SK-N-SH (cell line): Measurements from ENCODE around the gene TSC22D2. TPM values are rescaled to one million over a fixed set of nuclear protein-coding genes. Genes with fewer than 3 reads are reported as not detected.

ENCODE experiments used
- CTCF ChIA-PET: fragments of 300-600, 350-600 bp; formaldehyde crosslinking; extraction: SDS; loops from one replicate; lab custom pipeline; 2021; lab: Yijun Ruan, JAX
- POLR2A ChIA-PET: fragments of 350-600 bp; sonication (Branson Sonifier 250); formaldehyde crosslinking; extraction: SDS; loops from one replicate; lab custom pipeline; 2020; ENCODE audit warnings: antibody characterized with exemption, inconsistent platforms; lab: Yijun Ruan, JAX
- DNase-seq: peaks from one replicate; pipeline ENCODE4 v3.0.0; 2012
- H2AFZ ChIP-seq: fragments of 200-600 bp; sonication (generic); 2 replicates; pipeline ENCODE4 v1.8.1; 2016; ENCODE audit warnings: antibody characterized with exemption, mild to moderate bottlenecking, low read depth
- H3F3A ChIP-seq: fragments of 200-600 bp; sonication (generic); replicated peaks from 2 replicates; pipeline ENCODE3; 2016; ENCODE audit warnings: antibody characterized with exemption, mild to moderate bottlenecking; ENCODE audit not compliant: insufficient read depth
- H3K27ac ChIP-seq, 2 experiments: fragments of 200-500 bp in 1 of 2; fragments of 200-600 bp in 1 of 2; sonication (Bioruptor generic) in 1 of 2; sonication (generic), shearing (Covaris generic) in 1 of 2; 2 replicates each; pipeline versions ENCODE4 v1.5.1 to v1.6.1; 2014 to 2016; ENCODE audit warnings: low read depth in 2 of 2, inconsistent platforms in 1 of 2, low read length in 1 of 2, mild to moderate bottlenecking in 1 of 2, mixed read lengths in 1 of 2
- H3K27me3 ChIP-seq: fragments of 200-600 bp; sonication (generic), shearing (Covaris generic); 2 replicates; pipeline ENCODE4 v1.6.1; 2016; ENCODE audit warnings: mixed run types; ENCODE audit not compliant: insufficient read depth
- H3K36me3 ChIP-seq, 2 experiments: fragments of 200-500 bp in 1 of 2; fragments of 200-600 bp in 1 of 2; sonication (Bioruptor generic) in 1 of 2; sonication (generic) in 1 of 2; replicated peaks in 1 of 2; 2 replicates each; pipeline versions ENCODE3 to v1.5.1; 2014 to 2016; ENCODE audit warnings: low read length in 1 of 2, mild to moderate bottlenecking in 1 of 2; ENCODE audit not compliant: insufficient read depth in 2 of 2, control insufficient read depth in 1 of 2
- H3K4me1 ChIP-seq, 2 experiments: fragments of 200-500 bp in 1 of 2; fragments of 200-600 bp in 1 of 2; sonication (Bioruptor generic) in 1 of 2; sonication (generic), shearing (Covaris generic) in 1 of 2; 2 replicates each; pipeline versions ENCODE4 v1.5.1 to v1.6.1; 2014 to 2016; ENCODE audit warnings: low read depth in 1 of 2, low read length in 1 of 2, mixed run types in 1 of 2; ENCODE audit not compliant: insufficient read depth in 2 of 2, control insufficient read depth in 1 of 2
- H3K4me2 ChIP-seq: fragments of 200-600 bp; sonication (generic), shearing (Covaris generic); 2 replicates; pipeline ENCODE4 v1.6.1; 2017; ENCODE audit warnings: mixed run types
- H3K4me3 ChIP-seq, 2 experiments: fragments of 200-500 bp in 1 of 2; fragments of 200-600 bp in 1 of 2; sonication (Bioruptor generic) in 1 of 2; sonication (generic), shearing (Covaris generic) in 1 of 2; 2 replicates each; pipeline versions ENCODE4 v1.5.1 to v1.8.1; 2014 to 2016; ENCODE audit warnings: low read depth in 2 of 2, inconsistent platforms in 1 of 2, low read length in 1 of 2, mild to moderate bottlenecking in 1 of 2, mixed read lengths in 1 of 2, moderate library complexity in 1 of 2
- H3K79me2 ChIP-seq: fragments of 200-600 bp; sonication (generic); 2 replicates; pipeline ENCODE4 v1.8.1; 2017; ENCODE audit warnings: mild to moderate bottlenecking; ENCODE audit not compliant: insufficient read depth
- H3K9ac ChIP-seq: fragments of 200-600 bp; sonication (generic); 2 replicates; pipeline ENCODE4 v1.6.1; 2017; ENCODE audit warnings: mixed run types
- H3K9me2 ChIP-seq: fragments of 200-600 bp; sonication (generic); 2 replicates; pipeline ENCODE4 v1.6.1; 2017; ENCODE audit warnings: mixed run types
- H3K9me3 ChIP-seq: fragments of 200-600 bp; sonication (generic); 2 replicates; pipeline ENCODE4 v1.6.1; 2017; ENCODE audit warnings: mixed run types, mild to moderate bottlenecking, moderate library complexity
- H4K20me1 ChIP-seq: fragments of 200-600 bp; sonication (generic); 2 replicates; pipeline ENCODE4 v1.6.1; 2017; ENCODE audit warnings: mild to moderate bottlenecking, mixed run types; ENCODE audit not compliant: insufficient read depth
- CHD2 ChIP-seq: fragments of 150-350 bp; IDR thresholded peaks from 2 replicates; pipeline ENCODE4 v1.6.1; 2018; ENCODE audit warnings: low read length; ENCODE audit not compliant: partially characterized antibody
- CTCF ChIP-seq: fragments of 200-600 bp; sonication (generic); IDR thresholded peaks from 2 replicates; pipeline ENCODE4 v1.6.1; 2017; ENCODE audit warnings: antibody characterized with exemption, mild to moderate bottlenecking, moderate library complexity
- ELF1 ChIP-seq: IDR thresholded peaks from 2 replicates; pipeline ENCODE4 v1.4.0; 2012
- FOXM1 ChIP-seq: IDR thresholded peaks from 2 replicates; pipeline ENCODE4 v1.4.0; 2012; ENCODE audit warnings: low read depth, mild to moderate bottlenecking
- GABPA ChIP-seq: IDR thresholded peaks from 2 replicates; pipeline ENCODE4 v1.4.0; 2012; ENCODE audit warnings: low read depth, mild to moderate bottlenecking
- IRF3 ChIP-seq: fragments of 150-350 bp; IDR thresholded peaks from 2 replicates; pipeline ENCODE4 v1.6.1; 2016; ENCODE audit warnings: mild to moderate bottlenecking, low read depth, low read length
- MEF2A ChIP-seq: IDR thresholded peaks from 2 replicates; pipeline ENCODE4 v1.4.0; 2012; ENCODE audit warnings: low read depth, borderline replicate concordance
- MXI1 ChIP-seq: IDR thresholded peaks from 2 replicates; pipeline ENCODE4 v1.6.1; 2012; ENCODE audit warnings: mild to moderate bottlenecking, low read depth, low read length, improper control_type of control experiment
- NFIC ChIP-seq: IDR thresholded peaks from 2 replicates; pipeline ENCODE4 v1.4.0; 2012; ENCODE audit warnings: borderline replicate concordance
- NRF1 ChIP-seq: IDR thresholded peaks from 2 replicates; pipeline ENCODE4 v1.6.1; 2012; ENCODE audit warnings: low read depth, mild to moderate bottlenecking, low read length
- PBX3 ChIP-seq: IDR thresholded peaks from 2 replicates; pipeline ENCODE4; 2012
- POLR2AphosphoS5 ChIP-seq: IDR thresholded peaks from 2 replicates; pipeline ENCODE4 v1.6.1; 2012; ENCODE audit warnings: low read depth, low read length
- RAD21 ChIP-seq: IDR thresholded peaks from 2 replicates; pipeline ENCODE4 v1.6.1; 2012; ENCODE audit warnings: mild to moderate bottlenecking, low read length
- RCOR1 ChIP-seq: fragments of 150-350 bp; IDR thresholded peaks from 2 replicates; pipeline ENCODE4 v1.6.1; 2017; ENCODE audit warnings: antibody characterized with exemption, low read length
- RFX5 ChIP-seq: IDR thresholded peaks from 2 replicates; pipeline ENCODE4 v1.6.1; 2012; ENCODE audit warnings: mild to moderate bottlenecking, improper control_type of control experiment, low read length
- RXRA ChIP-seq: IDR thresholded peaks from 2 replicates; pipeline ENCODE4 v1.4.0; 2012; ENCODE audit warnings: low read depth, mild to moderate bottlenecking, borderline replicate concordance
- SIN3A ChIP-seq: IDR thresholded peaks from 2 replicates; pipeline ENCODE4 v1.6.1; 2012; ENCODE audit warnings: low read depth, mild to moderate bottlenecking, low read length, moderate library complexity, borderline replicate concordance
- TCF12 ChIP-seq: IDR thresholded peaks from 2 replicates; pipeline ENCODE4 v1.4.0; 2012
- USF1 ChIP-seq: IDR thresholded peaks from 2 replicates; pipeline ENCODE4 v1.4.0; 2012; ENCODE audit warnings: low read depth, borderline replicate concordance
- USF2 ChIP-seq: fragments of 150-350 bp; IDR thresholded peaks from 2 replicates; pipeline ENCODE4 v1.6.1; 2017; ENCODE audit warnings: antibody characterized with exemption, low read length, low read depth, borderline replicate concordance
- WGBS: methylation state at CpG from one replicate; pipeline ENCODE4 v1.1.6; 2017; ENCODE audit warnings: low lambda C conversion rate; 5-methylcytosine and 5-hydroxymethylcytosine counted together
- polyA plus RNA-seq, 3 experiments: library from polyadenylated mRNA; depleted of rRNA; stranded (reverse); fragments of >200 nt; gene quantifications; 2 replicates each; pipeline ENCODE4 v1.2.3, GENCODE V29; 2012

TSC22D2 gene
- polyA plus RNA-seq, 1 of the 3 experiments (the other 2 are of a cell fraction) = 4.8 TPM

GRCh38 chr3:150401285-150401684 lies 6.8 kb upstream of the TSC22D2 start:
- ChIA-PET CTCF (interaction anchor here (0.6 to 1.3 kb wide), 2 partner anchors 10 to 89 kb away, joined by 3 read pairs; no protein-coding TSS in a partner anchor), POLR2A (no interaction called here)
- no peaks in the 10 kb centered on the region for H3K9me2 ChIP-seq
- no peak overlapping the region for H3K27ac ChIP-seq
- H3K4me2 ChIP-seq = no peak overlapping the region
- no peak overlapping the region for H3K4me3 ChIP-seq
- H3K9me3 ChIP-seq = no peaks in the 10 kb centered on the region
- 96% methylated on average over 3 of the region's 3 CpGs for WGBS
- no peak overlapping the region for H2AFZ ChIP-seq
- no peaks in the 10 kb centered on the region for H3F3A ChIP-seq
- no peak for TF ChIP-seq ELF1
- no peak for TF ChIP-seq USF1
- no peak for TF ChIP-seq NFIC
- no peak for TF ChIP-seq PBX3
- no peak for TF ChIP-seq POLR2AphosphoS5
- no peak for TF ChIP-seq RCOR1
- TF ChIP-seq CHD2 = no peak
- no peak for TF ChIP-seq CTCF
- no peak for TF ChIP-seq MXI1
- no peak for TF ChIP-seq GABPA
- no peak for TF ChIP-seq RFX5
- TF ChIP-seq USF2 = no peak
- TF ChIP-seq SIN3A = no peak
- no peak for TF ChIP-seq IRF3
- TF ChIP-seq RAD21 = no peak
- TF ChIP-seq MEF2A = no peak
- no peak for TF ChIP-seq FOXM1
- no peak for TF ChIP-seq TCF12
- TF ChIP-seq RXRA = no peak
- TF ChIP-seq NRF1 = no peak
- H3K79me2 ChIP-seq = peaks cover 9% of the 10 kb centered on the region; the same call in 1 of the 2 replicates
- no peaks in the 10 kb centered on the region for H3K4me1 ChIP-seq
- no peaks in the 10 kb centered on the region for H3K36me3 ChIP-seq
- H4K20me1 ChIP-seq = no peaks in the 10 kb centered on the region
- H3K9ac ChIP-seq = no peak overlapping the region
- DNase-seq = no peak
- no peaks in the 10 kb centered on the region for H3K27me3 ChIP-seq
